ENCODE results near the gene LMX1B.

LMX1B gene

DNA sequence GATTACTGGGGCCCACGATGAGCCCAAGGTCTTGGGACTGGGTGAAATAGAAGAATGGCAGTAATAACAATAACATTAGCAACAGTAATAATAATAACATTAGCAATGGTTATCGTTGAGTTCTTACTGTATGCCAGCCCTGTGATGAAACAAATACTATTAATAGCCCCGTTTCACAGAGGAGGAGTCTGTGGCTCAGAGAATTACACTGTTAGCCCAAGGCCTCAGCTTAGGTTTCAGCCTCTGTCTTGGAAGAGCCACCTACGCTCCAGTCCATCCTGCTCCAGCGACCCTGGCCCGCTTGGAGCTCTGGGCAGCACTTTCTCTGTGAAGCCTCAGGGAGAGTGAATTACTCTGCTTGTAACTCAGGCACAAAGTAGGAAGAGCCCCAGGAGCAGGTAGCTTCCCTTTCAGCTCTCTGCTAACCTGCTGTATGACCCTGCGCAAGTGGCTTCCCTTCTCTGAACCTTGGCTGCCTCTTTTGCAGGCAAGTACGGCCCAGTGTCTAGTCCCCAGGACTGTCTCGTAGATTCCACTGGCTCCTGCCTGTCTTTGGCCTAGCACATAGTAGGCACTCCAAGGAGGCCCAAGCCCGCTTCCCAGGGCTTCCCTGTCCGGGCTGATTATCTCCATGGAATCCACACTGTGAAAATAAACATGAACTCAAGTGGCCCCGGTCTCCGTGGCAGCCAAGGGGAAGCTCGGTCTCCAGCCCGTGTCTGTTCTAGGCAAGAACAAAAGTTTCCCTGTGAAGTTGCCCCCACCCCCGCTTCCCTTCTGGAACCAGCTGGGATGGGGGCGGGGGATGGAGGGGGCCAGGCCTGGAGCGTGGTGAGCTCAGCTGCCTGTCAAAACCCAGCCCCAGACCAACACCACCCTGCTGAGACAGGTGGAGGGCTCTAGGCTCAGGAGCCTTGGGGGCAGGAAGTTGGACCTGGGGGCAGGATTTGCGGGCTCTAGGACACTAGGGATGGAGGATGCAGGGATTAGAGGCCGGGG is 26.2 kb upstream of the LMX1B start:
- TF ChIP-seq RARB (CRISPR knock-in tag; IDR thresholded peaks at IDR 0.05) (no peak), ZNF8 (CRISPR knock-in tag; IDR thresholded peaks at IDR 0.05) (no peak), ISL1 (CRISPR knock-in tag; IDR thresholded peaks at IDR 0.05) (no peak), ZNF565 (CRISPR knock-in tag; conservative IDR thresholded peaks at IDR 0.05; ENCODE audit: low read depth) (no peak), SNAI2 (CRISPR knock-in tag; IDR thresholded peaks at IDR 0.05) (no peak), GLIS3 (CRISPR knock-in tag; IDR thresholded peaks at IDR 0.05) (no peak), ESRRG (CRISPR knock-in tag; IDR thresholded peaks at IDR 0.05) (no peak), ZNF70 (CRISPR knock-in tag; IDR thresholded peaks at IDR 0.05) (no peak), ARNTL (CRISPR knock-in tag; IDR thresholded peaks at IDR 0.05; ENCODE audit: borderline replicate concordance, low read depth) (no peak), BACH2 (CRISPR knock-in tag; IDR thresholded peaks at IDR 0.05; ENCODE audit: borderline replicate concordance) (no peak), ZFP3 (CRISPR knock-in tag; IDR thresholded peaks at IDR 0.05) (no peak), OSR1 (CRISPR knock-in tag; IDR thresholded peaks at IDR 0.05) (no peak)
- TF ChIP-seq, protein P1, sequence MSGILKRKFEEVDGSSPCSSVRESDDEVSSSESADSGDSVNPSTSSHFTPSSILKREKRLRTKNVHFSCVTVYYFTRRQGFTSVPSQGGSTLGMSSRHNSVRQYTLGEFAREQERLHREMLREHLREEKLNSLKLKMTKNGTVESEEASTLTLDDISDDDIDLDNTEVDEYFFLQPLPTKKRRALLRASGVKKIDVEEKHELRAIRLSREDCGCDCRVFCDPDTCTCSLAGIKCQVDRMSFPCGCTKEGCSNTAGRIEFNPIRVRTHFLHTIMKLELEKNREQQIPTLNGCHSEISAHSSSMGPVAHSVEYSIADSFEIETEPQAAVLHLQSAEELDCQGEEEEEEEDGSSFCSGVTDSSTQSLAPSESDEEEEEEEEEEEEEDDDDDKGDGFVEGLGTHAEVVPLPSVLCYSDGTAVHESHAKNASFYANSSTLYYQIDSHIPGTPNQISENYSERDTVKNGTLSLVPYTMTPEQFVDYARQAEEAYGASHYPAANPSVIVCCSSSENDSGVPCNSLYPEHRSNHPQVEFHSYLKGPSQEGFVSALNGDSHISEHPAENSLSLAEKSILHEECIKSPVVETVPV (CRISPR knock-in tag; IDR thresholded peaks at IDR 0.05): no peak
- TF ChIP-seq, protein P2, sequence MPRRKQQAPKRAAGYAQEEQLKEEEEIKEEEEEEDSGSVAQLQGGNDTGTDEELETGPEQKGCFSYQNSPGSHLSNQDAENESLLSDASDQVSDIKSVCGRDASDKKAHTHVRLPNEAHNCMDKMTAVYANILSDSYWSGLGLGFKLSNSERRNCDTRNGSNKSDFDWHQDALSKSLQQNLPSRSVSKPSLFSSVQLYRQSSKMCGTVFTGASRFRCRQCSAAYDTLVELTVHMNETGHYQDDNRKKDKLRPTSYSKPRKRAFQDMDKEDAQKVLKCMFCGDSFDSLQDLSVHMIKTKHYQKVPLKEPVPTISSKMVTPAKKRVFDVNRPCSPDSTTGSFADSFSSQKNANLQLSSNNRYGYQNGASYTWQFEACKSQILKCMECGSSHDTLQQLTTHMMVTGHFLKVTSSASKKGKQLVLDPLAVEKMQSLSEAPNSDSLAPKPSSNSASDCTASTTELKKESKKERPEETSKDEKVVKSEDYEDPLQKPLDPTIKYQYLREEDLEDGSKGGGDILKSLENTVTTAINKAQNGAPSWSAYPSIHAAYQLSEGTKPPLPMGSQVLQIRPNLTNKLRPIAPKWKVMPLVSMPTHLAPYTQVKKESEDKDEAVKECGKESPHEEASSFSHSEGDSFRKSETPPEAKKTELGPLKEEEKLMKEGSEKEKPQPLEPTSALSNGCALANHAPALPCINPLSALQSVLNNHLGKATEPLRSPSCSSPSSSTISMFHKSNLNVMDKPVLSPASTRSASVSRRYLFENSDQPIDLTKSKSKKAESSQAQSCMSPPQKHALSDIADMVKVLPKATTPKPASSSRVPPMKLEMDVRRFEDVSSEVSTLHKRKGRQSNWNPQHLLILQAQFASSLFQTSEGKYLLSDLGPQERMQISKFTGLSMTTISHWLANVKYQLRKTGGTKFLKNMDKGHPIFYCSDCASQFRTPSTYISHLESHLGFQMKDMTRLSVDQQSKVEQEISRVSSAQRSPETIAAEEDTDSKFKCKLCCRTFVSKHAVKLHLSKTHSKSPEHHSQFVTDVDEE (CRISPR knock-in tag; IDR thresholded peaks at IDR 0.05): no peak
- TF ChIP-seq, protein P3, sequence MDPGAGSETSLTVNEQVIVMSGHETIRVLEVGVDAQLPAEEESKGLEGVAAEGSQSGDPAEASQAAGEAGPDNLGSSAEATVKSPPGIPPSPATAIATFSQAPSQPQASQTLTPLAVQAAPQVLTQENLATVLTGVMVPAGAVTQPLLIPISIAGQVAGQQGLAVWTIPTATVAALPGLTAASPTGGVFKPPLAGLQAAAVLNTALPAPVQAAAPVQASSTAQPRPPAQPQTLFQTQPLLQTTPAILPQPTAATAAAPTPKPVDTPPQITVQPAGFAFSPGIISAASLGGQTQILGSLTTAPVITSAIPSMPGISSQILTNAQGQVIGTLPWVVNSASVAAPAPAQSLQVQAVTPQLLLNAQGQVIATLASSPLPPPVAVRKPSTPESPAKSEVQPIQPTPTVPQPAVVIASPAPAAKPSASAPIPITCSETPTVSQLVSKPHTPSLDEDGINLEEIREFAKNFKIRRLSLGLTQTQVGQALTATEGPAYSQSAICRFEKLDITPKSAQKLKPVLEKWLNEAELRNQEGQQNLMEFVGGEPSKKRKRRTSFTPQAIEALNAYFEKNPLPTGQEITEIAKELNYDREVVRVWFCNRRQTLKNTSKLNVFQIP (CRISPR knock-in tag; IDR thresholded peaks at IDR 0.05; ENCODE audit: borderline replicate concordance, low read depth): no peak
- no peak for ATAC-seq

DNA sequence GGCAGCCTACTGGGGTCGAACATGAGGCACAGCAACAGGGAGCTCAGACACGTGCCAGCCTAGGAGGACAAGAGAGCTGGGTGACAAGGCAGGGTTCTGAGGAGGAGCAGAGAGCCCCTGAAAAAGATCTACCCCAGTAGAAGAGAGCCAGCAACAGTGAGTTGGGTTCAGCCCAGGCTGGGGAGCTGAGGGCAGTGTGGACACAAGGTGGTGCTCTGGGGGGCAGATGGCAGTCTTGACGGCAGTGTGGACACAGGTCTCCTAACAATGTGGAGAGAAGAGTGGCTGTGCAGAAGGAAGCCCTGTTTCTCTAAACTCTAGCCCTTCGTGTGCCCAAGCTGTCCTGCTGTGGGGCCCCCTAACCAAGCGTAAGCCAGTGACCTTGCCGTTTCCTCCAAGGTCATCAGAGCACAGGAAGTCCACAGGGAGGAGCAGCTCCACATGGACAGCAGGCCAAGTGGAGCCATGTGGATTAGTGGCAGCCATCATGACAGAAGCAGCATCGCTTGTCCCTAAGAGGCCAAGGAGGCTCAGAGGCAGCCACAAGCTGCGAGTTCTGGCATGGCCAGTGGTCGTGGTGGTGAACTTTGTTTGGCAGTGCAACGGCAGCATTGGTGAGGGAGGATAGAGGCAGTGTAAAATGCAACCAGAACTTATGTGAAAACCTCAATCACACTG is 25.1 kb upstream of the LMX1B start:
- TF ChIP-seq TCF4 (CRISPR knock-in tag; IDR thresholded peaks at IDR 0.05; ENCODE audit: borderline replicate concordance): no peak
- no peak for TF ChIP-seq TOX (CRISPR knock-in tag; IDR thresholded peaks at IDR 0.05; ENCODE audit: borderline replicate concordance)
- TF ChIP-seq ARNTL (CRISPR knock-in tag; IDR thresholded peaks at IDR 0.05; ENCODE audit: borderline replicate concordance, low read depth): no peak
- TF ChIP-seq PPARA (CRISPR knock-in tag; IDR thresholded peaks at IDR 0.05; ENCODE audit: borderline replicate concordance): no peak
- no peak for TF ChIP-seq CSDC2 (CRISPR knock-in tag; IDR thresholded peaks at IDR 0.05)
- TF ChIP-seq, protein P4, sequence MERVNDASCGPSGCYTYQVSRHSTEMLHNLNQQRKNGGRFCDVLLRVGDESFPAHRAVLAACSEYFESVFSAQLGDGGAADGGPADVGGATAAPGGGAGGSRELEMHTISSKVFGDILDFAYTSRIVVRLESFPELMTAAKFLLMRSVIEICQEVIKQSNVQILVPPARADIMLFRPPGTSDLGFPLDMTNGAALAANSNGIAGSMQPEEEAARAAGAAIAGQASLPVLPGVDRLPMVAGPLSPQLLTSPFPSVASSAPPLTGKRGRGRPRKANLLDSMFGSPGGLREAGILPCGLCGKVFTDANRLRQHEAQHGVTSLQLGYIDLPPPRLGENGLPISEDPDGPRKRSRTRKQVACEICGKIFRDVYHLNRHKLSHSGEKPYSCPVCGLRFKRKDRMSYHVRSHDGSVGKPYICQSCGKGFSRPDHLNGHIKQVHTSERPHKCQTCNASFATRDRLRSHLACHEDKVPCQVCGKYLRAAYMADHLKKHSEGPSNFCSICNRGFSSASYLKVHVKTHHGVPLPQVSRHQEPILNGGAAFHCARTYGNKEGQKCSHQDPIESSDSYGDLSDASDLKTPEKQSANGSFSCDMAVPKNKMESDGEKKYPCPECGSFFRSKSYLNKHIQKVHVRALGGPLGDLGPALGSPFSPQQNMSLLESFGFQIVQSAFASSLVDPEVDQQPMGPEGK (CRISPR knock-in tag; IDR thresholded peaks at IDR 0.05; ENCODE audit: borderline replicate concordance): no peak
- no peak for TF ChIP-seq ZNF70 (CRISPR knock-in tag; IDR thresholded peaks at IDR 0.05)
- TF ChIP-seq, protein P1 (CRISPR knock-in tag; IDR thresholded peaks at IDR 0.05): no peak
- no peak for TF ChIP-seq ESRRG (CRISPR knock-in tag; IDR thresholded peaks at IDR 0.05)
- TF ChIP-seq, protein P3 (CRISPR knock-in tag; IDR thresholded peaks at IDR 0.05; ENCODE audit: borderline replicate concordance, low read depth): no peak
- no peak for TF ChIP-seq ISL1 (CRISPR knock-in tag; IDR thresholded peaks at IDR 0.05)
- no peak for TF ChIP-seq ZNF565 (CRISPR knock-in tag; conservative IDR thresholded peaks at IDR 0.05; ENCODE audit: low read depth)
- TF ChIP-seq SNAI2 (CRISPR knock-in tag; IDR thresholded peaks at IDR 0.05): no peak
- no peak for TF ChIP-seq ZFP30 (CRISPR knock-in tag; IDR thresholded peaks at IDR 0.05)
- TF ChIP-seq ZC3H10 (CRISPR knock-in tag; IDR thresholded peaks at IDR 0.05): no peak
- no peak for TF ChIP-seq OSR1 (CRISPR knock-in tag; IDR thresholded peaks at IDR 0.05)
- no peak for ATAC-seq

Data from SK-N-SH treated with all-trans-retinoic acid at 6 μM for 48 hours (cell line).